Small intestine (tissue), 7 donors: ENCODE results near the gene DCBLD2. TPM values are rescaled to one million over a fixed set of nuclear protein-coding genes. Genes with fewer than 3 reads are reported as not detected.
"Not testable (repeated sequence)": the region's sequence is repeated elsewhere in the genome, so short reads cannot be mapped to it uniquely, and the experiment has no call there.

Experiments
- DNase-seq, 2 donors: peaks; one replicate each; pipeline versions ENCODE4 v3.0.0 to v3.0.0-alpha.2; 2013
- FAIRE-seq: peaks from 2 replicates; lab custom pipeline; 2012; peaks lifted over from hg19 to GRCh38; lab: Jason Lieb, UNC
- H3K27ac ChIP-seq, 3 donors: one replicate each; pipeline ENCODE4 v1.5.1; 2013; ENCODE audit warnings: low read length in 2 of 3, mild to moderate bottlenecking in 2 of 3, control low read depth in 1 of 3, inconsistent platforms in 1 of 3, low read depth in 1 of 3, moderate library complexity in 1 of 3
- H3K27me3 ChIP-seq, 3 donors: one replicate each; pipeline ENCODE4 v1.6.1; 2013; ENCODE audit warnings: low read length in 3 of 3, inconsistent platforms in 1 of 3; ENCODE audit not compliant: control insufficient read depth in 3 of 3, insufficient read depth in 3 of 3
- H3K36me3 ChIP-seq, 3 donors: one replicate each; pipeline ENCODE4 v1.6.1; 2013; ENCODE audit warnings: low read length in 3 of 3, inconsistent platforms in 1 of 3, low read depth in 1 of 3, mild to moderate bottlenecking in 1 of 3, moderate library complexity in 1 of 3; ENCODE audit not compliant: control insufficient read depth in 3 of 3, insufficient read depth in 2 of 3
- H3K4me1 ChIP-seq, 3 donors: one replicate each; pipeline ENCODE4 v1.6.1; 2013; ENCODE audit warnings: low read length in 2 of 3, inconsistent platforms in 1 of 3, low read depth in 1 of 3, mild to moderate bottlenecking in 1 of 3, moderate library complexity in 1 of 3; ENCODE audit not compliant: control insufficient read depth in 3 of 3, insufficient read depth in 2 of 3
- H3K4me3 ChIP-seq, 3 donors: one replicate each; pipeline ENCODE4 v1.5.1; 2013; ENCODE audit warnings: low read length in 3 of 3, control low read depth in 1 of 3, inconsistent platforms in 1 of 3, low read depth in 1 of 3, mild to moderate bottlenecking in 1 of 3, moderate library complexity in 1 of 3
- H3K9me3 ChIP-seq, 2 donors: one replicate each; pipeline ENCODE4 v1.6.1; 2013; ENCODE audit warnings: low read depth in 1 of 2, low read length in 1 of 2; ENCODE audit not compliant: control insufficient read depth in 2 of 2, insufficient read depth in 1 of 2
- WGBS, 3 donors: extraction: QIAGEN DNeasy Blood & Tissue Kit; methylation state at CpG; one replicate each; pipeline ENCODE4 v1.1.7; 2013; 5-methylcytosine and 5-hydroxymethylcytosine counted together
- polyA plus RNA-seq, 4 donors: library from polyadenylated mRNA; stranded (reverse) in 3 of 4; unstranded in 1 of 4; fragments of 200-250 nt in 3 of 4; fragments of 120-200 nt in 1 of 4; gene quantifications; one replicate each; pipeline versions ENCODE4 v1.2.1 to v1.2.3, GENCODE V29; 2013
- donor health status: healthy with polysubstance abuse.
- donor health status: control.
- donor health status: control.
- donor health status: Bipolar disorder and iron deficiency.
- donor health status: healthy.

The DCBLD2 gene
- polyA plus RNA-seq, 4 donors: 0.22 to 10.0 (median 2.0) TPM

GRCh38 chr3:98885851-98886250 lies 15.6 kb downstream of the DCBLD2 start:
- WGBS, 3 donors: 71 to 97% (median 86%) methylated on average over 1 of the region's 1 CpG
- DNase-seq (no peak), FAIRE-seq (no peak)
- Histone ChIP-seq H3K27ac (no peak overlapping the region), H3K36me3 (peaks cover 0 to 2% (median 0%) of the 10 kb centered on the region in 3 donors), H3K4me3 (no peak overlapping the region), H3K27me3 (no peaks in the 10 kb centered on the region), H3K9me3 (no peaks in the 10 kb centered on the region), H3K4me1 (peaks cover 0 to 5% (median 0%) of the 10 kb centered on the region in 3 donors)

- Histone ChIP-seq H3K4me3 (no peak overlapping the region), H3K27me3 (no peaks in the 10 kb centered on the region), H3K36me3 (peaks cover 0 to 4% (median 0%) of the 10 kb centered on the region in 3 donors), H3K9me3 (no peaks in the 10 kb centered on the region), H3K4me1 (no peaks in the 10 kb centered on the region), H3K27ac (no peak overlapping the region)
- FAIRE-seq (no peak), DNase-seq (no peak)
- WGBS, 3 donors: 64 to 85% (median 73%) methylated on average over 6 of the region's 6 CpGs
Measured at GRCh38 chr3:98884675-98885371, 16.7 kb downstream of the DCBLD2 start.

GRCh38 chr3:98882614-98883333 lies 18.7 kb downstream of the DCBLD2 start:
- H3K27me3 ChIP-seq, DNase-seq, FAIRE-seq, H3K9me3 ChIP-seq, H3K36me3 ChIP-seq, H3K4me3 ChIP-seq, H3K27ac ChIP-seq, H3K4me1 ChIP-seq: not testable (repeated sequence)
- WGBS, 3 donors: 86 to 90% (median 88%) methylated on average over 4 to 5 of the region's 5 CpGs

- DNase-seq (no peak), FAIRE-seq (no peak)
- Histone ChIP-seq H3K27ac (no peak overlapping the region), H3K4me3 (no peak overlapping the region), H3K4me1 (no peaks in the 10 kb centered on the region), H3K9me3 (no peaks in the 10 kb centered on the region), H3K27me3 (no peaks in the 10 kb centered on the region), H3K36me3 (peaks cover 0 to 4% (median 0%) of the 10 kb centered on the region in 3 donors)
- WGBS, 3 donors: 80 to 87% (median 86%) methylated on average over 2 of the region's 2 CpGs
Measured at GRCh38 chr3:98877132-98877531, 24.4 kb downstream of the DCBLD2 start.

- Histone ChIP-seq H3K27ac (no peak overlapping the region), H3K4me3 (no peak overlapping the region), H3K4me1 (no peaks in the 10 kb centered on the region), H3K9me3 (no peaks in the 10 kb centered on the region), H3K27me3 (no peaks in the 10 kb centered on the region), H3K36me3 (no peaks in the 10 kb centered on the region)
- 70 to 74% (median 72%) methylated on average over 3 of the region's 3 CpGs for WGBS, 3 donors
- no peak for DNase-seq
- FAIRE-seq: no peak
Measured at GRCh38 chr3:98875535-98875934, 26.0 kb downstream of the DCBLD2 start.

- DNase-seq (no peak), FAIRE-seq (no peak)
- peaks cover 0 to 3% of the 10 kb centered on the region in 2 donors for H3K9me3 ChIP-seq
- no peaks in the 10 kb centered on the region for H3K27me3 ChIP-seq
- H3K4me1 ChIP-seq: no peaks in the 10 kb centered on the region
- no peaks in the 10 kb centered on the region for H3K36me3 ChIP-seq
- H3K4me3 ChIP-seq: no peak overlapping the region
- 86 to 88% (median 88%) methylated on average over 6 of the region's 6 CpGs for WGBS, 3 donors
- H3K27ac ChIP-seq: no peak overlapping the region
Measured at GRCh38 chr3:98874602-98875249, 26.8 kb downstream of the DCBLD2 start.

- no peak for DNase-seq
- H3K27ac ChIP-seq: no peak overlapping the region
- H3K4me1 ChIP-seq: no peaks in the 10 kb centered on the region
- peaks cover 0 to 3% of the 10 kb centered on the region in 2 donors for H3K9me3 ChIP-seq
- WGBS, 3 donors: 82 to 94% (median 93%) methylated on average over 3 of the region's 3 CpGs
- no peaks in the 10 kb centered on the region for H3K27me3 ChIP-seq
- no peak overlapping the region for H3K4me3 ChIP-seq
- H3K36me3 ChIP-seq: no peaks in the 10 kb centered on the region
- FAIRE-seq: no peak
Measured at GRCh38 chr3:98869391-98869790, 32.1 kb downstream of the DCBLD2 start.

GRCh38 chr3:98857971-98858370 lies 43.5 kb downstream of the DCBLD2 start:
- H3K9me3 ChIP-seq: peaks cover 0 to 22% of the 10 kb centered on the region in 2 donors
- not testable (repeated sequence) for DNase-seq, H3K4me1 ChIP-seq, H3K36me3 ChIP-seq, H3K4me3 ChIP-seq, H3K27ac ChIP-seq, H3K27me3 ChIP-seq, FAIRE-seq
- WGBS, 3 donors: 92 to 97% (median 96%) methylated on average over 19 to 21 of the region's 21 CpGs
